T-cell (primary cell): ENCODE results near the gene AKNAD1. TPM values are rescaled to one million over a fixed set of nuclear protein-coding genes. Genes with fewer than 3 reads are reported as not detected.

Experiments
- ATAC-seq, 4 experiments: fragments of 200-7000 bp in 3 of 4; fragments of 150-1000 bp in 1 of 4; cut with Tn5 transposase; replicated peaks in 1 of 4; 1 replicate in 3 of 4; 2 replicates in 1 of 4; pipeline ENCODE4 v1.10.0; 2021; ENCODE audit warnings: moderate library complexity in 3 of 4, mild to moderate bottlenecking in 2 of 4, moderate number of reproducible peaks in 1 of 4
- CTCF ChIA-PET, 2 donors: fragments of 300-600 bp; sonication (Branson Sonifier 250); formaldehyde crosslinking; loops; one replicate each; lab custom pipeline; 2022; ENCODE audit warnings: antibody characterized with exemption in 2 of 2; lab: Charles Lee
- POLR2A ChIA-PET, 2 donors: fragments of 300-600 bp; sonication (Branson Sonifier 250); formaldehyde crosslinking; loops; one replicate each; lab custom pipeline; 2022; ENCODE audit warnings: antibody characterized with exemption in 2 of 2; lab: Charles Lee
- DNase-seq, 35 experiments: peaks; one replicate each; pipeline versions ENCODE4 v3.0.0 to v3.0.0-alpha.2; 2013 to 2023
- H3K27ac ChIP-seq: one replicate; pipeline ENCODE4 v1.5.1; 2013; ENCODE audit warnings: low read length
- H3K27me3 ChIP-seq, 2 experiments: replicated peaks in 1 of 2; 1 replicate in 1 of 2; 2 replicates in 1 of 2; pipeline versions ENCODE4 v1.6.1 to v1.7.0; 2013; ENCODE audit warnings: low read length in 1 of 2, mixed read lengths in 1 of 2; ENCODE audit not compliant: control insufficient read depth in 2 of 2, insufficient read depth in 2 of 2; ENCODE audit errors: extremely low read depth in 1 of 2
- H3K36me3 ChIP-seq, 2 donors: 1 replicate in 1 of 2; 2 replicates in 1 of 2; pipeline versions ENCODE4 v1.6.1 to v1.7.0; 2013; ENCODE audit warnings: low read length in 1 of 2; ENCODE audit not compliant: control insufficient read depth in 2 of 2, insufficient read depth in 1 of 2; ENCODE audit errors: extremely low read depth in 1 of 2
- H3K4me1 ChIP-seq, 2 experiments: 1 replicate in 1 of 2; 2 replicates in 1 of 2; pipeline versions ENCODE4 v1.6.1 to v1.7.0; 2013; ENCODE audit warnings: low read length in 2 of 2, mixed read lengths in 1 of 2; ENCODE audit not compliant: insufficient read depth in 2 of 2, control insufficient read depth in 1 of 2; ENCODE audit errors: extremely low read depth in 1 of 2
- H3K4me3 ChIP-seq, 2 donors: 1 replicate in 1 of 2; 2 replicates in 1 of 2; pipeline versions ENCODE4 v1.5.1 to v1.7.0; 2013; ENCODE audit warnings: mild to moderate bottlenecking in 2 of 2, low read length in 1 of 2, moderate library complexity in 1 of 2; ENCODE audit not compliant: control insufficient read depth in 1 of 2; ENCODE audit errors: extremely low read depth in 1 of 2
- H3K9me3 ChIP-seq: 2 replicates; pipeline ENCODE4 v1.7.0; 2013
- H3K27ac Mint-ChIP-seq, 2 donors: one replicate each; pipeline ENCODE4 v1.8.0; 2020 to 2021; ENCODE audit warnings: mild to moderate bottlenecking in 2 of 2, mixed read lengths in 2 of 2
- H3K27me3 Mint-ChIP-seq, 2 donors: one replicate each; pipeline ENCODE4 v1.8.0; 2021 to 2022; ENCODE audit warnings: mixed read lengths in 2 of 2
- H3K36me3 Mint-ChIP-seq: one replicate; pipeline ENCODE4 v1.8.0; 2021; ENCODE audit warnings: mixed read lengths
- H3K4me1 Mint-ChIP-seq, 3 donors: one replicate each; pipeline ENCODE4 v1.8.0; 2020 to 2022; ENCODE audit warnings: mixed read lengths in 3 of 3, mild to moderate bottlenecking in 1 of 3
- H3K4me3 Mint-ChIP-seq, 3 donors: one replicate each; pipeline ENCODE4 v1.8.0; 2020 to 2022; ENCODE audit warnings: mild to moderate bottlenecking in 3 of 3, mixed read lengths in 3 of 3, moderate library complexity in 3 of 3
- H3K9me3 Mint-ChIP-seq, 3 donors: one replicate each; pipeline ENCODE4 v1.8.0; 2020 to 2022; ENCODE audit warnings: mixed read lengths in 3 of 3
- WGBS: methylation state at CpG from one replicate; pipeline ENCODE4 v1.1.5; 2013; ENCODE audit warnings: missing lambda C conversion rate; ENCODE audit not compliant: insufficient coverage; 5-methylcytosine and 5-hydroxymethylcytosine counted together
- total RNA-seq, 35 experiments: library from RNA in 6 of 35; stranded (reverse) in 6 of 35; fragments of 120-200 nt in 1 of 35; gene quantifications; one replicate each; pipeline versions ENCODE4 v1.2.1 to v1.2.4 and lab custom pipeline; 2013 to 2026

The AKNAD1 gene
- not detected for total RNA-seq
- not detected for total RNA-seq (2013)
- total RNA-seq (lab: John Stamatoyannopoulos, UW) = 0 to 0.10 (median 0) reads per million in 29 experiments

GRCh38 chr1:108856994-108857393 is at the start of gene AKNAD1:
AKNAD1 (minus strand) TSS chr1:108857094; CDS start chr1:108852664, 4,430 bp downstream.
- CTCF ChIA-PET = interaction anchor here in 1 of 2 donors (0.5 kb wide), 1 partner anchor 102 kb away, joined by 3 read pairs; no protein-coding TSS in a partner anchor
- Mint-ChIP-seq H3K27ac (no peak within 1 kb of the TSS), H3K9me3 (no peaks in the 10 kb centered on the region), H3K36me3 (no peaks in the 10 kb centered on the region), H3K4me1 (peaks cover 6 to 8% (median 7%) of the 10 kb centered on the region in 3 donors), H3K4me3 (no peak within 1 kb of the TSS), H3K27me3 (peaks cover 12 to 16% of the 10 kb centered on the region in 2 donors)
- WGBS = 22% methylated on average over 1 of the region's 1 CpG
- H3K36me3 ChIP-seq = no peaks in the 10 kb centered on the region
- DNase-seq (no peak), ATAC-seq (no peak)
- no peak within 1 kb of the TSS for H3K27ac ChIP-seq
- H3K27me3 ChIP-seq = peaks cover 0 to 28% of the 10 kb centered on the region in 2 experiments
- no peak within 1 kb of the TSS for H3K4me3 ChIP-seq
- H3K9me3 ChIP-seq = no peaks in the 10 kb centered on the region
- H3K4me1 ChIP-seq = peaks cover 0 to 8% of the 10 kb centered on the region in 2 experiments
- POLR2A ChIA-PET = no interaction called here

GRCh38 chr1:108901106-108901505 is 44.2 kb upstream of the AKNAD1 start:
- no peaks in the 10 kb centered on the region for H3K4me1 Mint-ChIP-seq
- ATAC-seq (no peak), DNase-seq (no peak)
- ChIA-PET CTCF (interaction anchor here (0.8 to 1.3 kb wide), 3 partner anchors 20 to 73 kb away, joined by 3 to 5 read pairs (median 3); no protein-coding TSS in a partner anchor), POLR2A (interaction anchor here in 1 of 2 donors (0.6 kb wide), 1 partner anchor 249 kb away, joined by 5 read pairs; no protein-coding TSS in a partner anchor)
- Histone ChIP-seq H3K27me3 (no peaks in the 10 kb centered on the region), H3K4me3 (no peak overlapping the region), H3K36me3 (no peaks in the 10 kb centered on the region), H3K27ac (no peak overlapping the region), H3K9me3 (no peaks in the 10 kb centered on the region), H3K4me1 (no peaks in the 10 kb centered on the region)
- H3K9me3 Mint-ChIP-seq = no peaks in the 10 kb centered on the region
- WGBS = no CpG with 5 or more reads among the region's 3 CpGs
- no peaks in the 10 kb centered on the region for H3K36me3 Mint-ChIP-seq
- no peak overlapping the region for H3K4me3 Mint-ChIP-seq
- H3K27ac Mint-ChIP-seq = no peak overlapping the region
- no peaks in the 10 kb centered on the region for H3K27me3 Mint-ChIP-seq

GRCh38 chr1:108897865-108898720 is 41.2 kb upstream of the AKNAD1 start:
- H3K36me3 ChIP-seq = no peaks in the 10 kb centered on the region
- Mint-ChIP-seq H3K4me1 (no peaks in the 10 kb centered on the region), H3K36me3 (no peaks in the 10 kb centered on the region), H3K27ac (no peak overlapping the region), H3K9me3 (no peaks in the 10 kb centered on the region), H3K4me3 (no peak overlapping the region), H3K27me3 (no peaks in the 10 kb centered on the region)
- no peak overlapping the region for H3K4me3 ChIP-seq
- ChIA-PET CTCF (interaction anchor here (0.6 to 3.2 kb wide), 14 partner anchors 8 to 697 kb away, joined by 3 to 41 read pairs (median 6); partner anchors contain the start of genes PRPF38B (in 1 of the 2) and SLC25A24 (in 1 of the 2)), POLR2A (no interaction called here)
- H3K27ac ChIP-seq = no peak overlapping the region
- H3K4me1 ChIP-seq = no peaks in the 10 kb centered on the region
- DNase-seq (peak in 20 of 35 experiments; percentile 6 to 70 (median 16)), ATAC-seq (peak; percentile 75 to 78 (median 75))
- 90% methylated on average over 5 of the region's 8 CpGs for WGBS
- no peaks in the 10 kb centered on the region for H3K9me3 ChIP-seq
- no peaks in the 10 kb centered on the region for H3K27me3 ChIP-seq

GRCh38 chr1:108896146-108897145 is 39.6 kb upstream of the AKNAD1 start:
- no peak overlapping the region for H3K27ac ChIP-seq
- CTCF ChIA-PET = interaction anchor here (0.6 to 3.2 kb wide), 9 partner anchors 20 to 204 kb away, joined by 3 to 41 read pairs (median 5); partner anchors contain the start of genes GPSM2 (in 1 of the 2) and PRPF38B (in 1 of the 2)
- POLR2A ChIA-PET = interaction anchor here in 1 of 2 donors (0.7 kb wide), 1 partner anchor 18 kb away, joined by 3 read pairs; no protein-coding TSS in a partner anchor
- WGBS = 94% methylated on average over 5 of the region's 10 CpGs
- no peak for DNase-seq
- H3K27me3 Mint-ChIP-seq = no peaks in the 10 kb centered on the region
- H3K4me1 ChIP-seq = no peaks in the 10 kb centered on the region
- no peaks in the 10 kb centered on the region for H3K36me3 ChIP-seq
- no peaks in the 10 kb centered on the region for H3K9me3 ChIP-seq
- ATAC-seq = no peak
- no peaks in the 10 kb centered on the region for H3K4me1 Mint-ChIP-seq
- no peaks in the 10 kb centered on the region for H3K9me3 Mint-ChIP-seq
- H3K36me3 Mint-ChIP-seq = no peaks in the 10 kb centered on the region
- no peak overlapping the region for H3K4me3 ChIP-seq
- peaks cover 0 to 2% of the 10 kb centered on the region in 2 experiments for H3K27me3 ChIP-seq
- no peak overlapping the region for H3K4me3 Mint-ChIP-seq
- H3K27ac Mint-ChIP-seq = no peak overlapping the region

GRCh38 chr1:108893141-108893530 is 36.2 kb upstream of the AKNAD1 start:
- H3K27ac ChIP-seq = no peak overlapping the region
- H3K27ac Mint-ChIP-seq = no peak overlapping the region
- no peak for DNase-seq
- POLR2A ChIA-PET = no interaction called here
- no peaks in the 10 kb centered on the region for H3K9me3 ChIP-seq
- no peaks in the 10 kb centered on the region for H3K9me3 Mint-ChIP-seq
- CTCF ChIA-PET = interaction anchor here in 1 of 2 donors (1.2 kb wide), 1 partner anchor 64 kb away, joined by 5 read pairs; no protein-coding TSS in a partner anchor
- no peaks in the 10 kb centered on the region for H3K36me3 ChIP-seq
- ATAC-seq = no peak
- H3K4me1 Mint-ChIP-seq = no peaks in the 10 kb centered on the region
- no peak overlapping the region for H3K4me3 ChIP-seq
- peaks cover 0 to 4% of the 10 kb centered on the region in 2 experiments for H3K4me1 ChIP-seq
- no peaks in the 10 kb centered on the region for H3K36me3 Mint-ChIP-seq
- H3K27me3 ChIP-seq = peaks cover 0 to 3% of the 10 kb centered on the region in 2 experiments
- WGBS = no CpG with 5 or more reads among the region's 4 CpGs
- no peak overlapping the region for H3K4me3 Mint-ChIP-seq
- no peaks in the 10 kb centered on the region for H3K27me3 Mint-ChIP-seq
